ENCODE data around the gene RNU1-4.
A peak's percentile ranks its signal among the peaks of the same experiment; 100 is the strongest.
"Not testable (repeated sequence)": the region's sequence is repeated elsewhere in the genome, so short reads cannot be mapped to it uniquely, and the experiment has no call there.

RNU1-4 gene

DNA sequence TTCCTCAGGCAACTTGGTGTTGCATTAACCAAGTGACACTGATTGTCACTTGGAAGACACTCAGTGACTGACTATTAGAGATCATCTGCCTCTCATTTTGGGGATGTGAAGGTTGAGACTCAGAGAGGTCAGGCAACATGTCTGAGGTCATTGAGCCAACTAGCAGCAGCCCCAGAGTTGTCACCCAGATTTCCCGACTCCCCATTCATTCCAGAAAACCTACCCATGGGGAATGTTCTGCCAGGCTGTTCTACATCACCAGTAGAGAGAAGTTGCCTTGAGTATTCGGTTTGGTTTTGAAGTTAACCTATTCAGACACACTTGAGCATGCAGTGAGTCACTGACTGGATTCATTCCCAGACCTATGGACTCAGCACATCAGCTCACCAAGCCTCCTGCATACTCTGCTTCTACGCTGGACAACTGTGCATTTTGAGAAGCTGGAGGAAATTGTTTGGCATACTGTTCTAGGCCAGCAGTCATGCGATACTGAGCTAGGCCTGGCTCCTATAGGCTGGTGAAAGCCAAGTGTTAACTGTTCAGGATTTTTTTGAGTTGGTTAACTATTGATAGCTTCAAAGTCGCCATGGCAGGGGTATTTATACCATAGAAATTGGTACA, 29.9 kb downstream of the RNU1-4 start:
- DNase-seq (ENCODE audit: low read depth in 2 of 2) = peak; percentile 30 to 46

- not testable (repeated sequence) for DNase-seq (ENCODE audit: low read depth in 2 of 2)
Observed at GRCh38 chr1:16770896-16771446, 30.7 kb downstream of the RNU1-4 start.

- not testable (repeated sequence) for DNase-seq (ENCODE audit: low read depth in 2 of 2)
Observed at GRCh38 chr1:16772275-16773204, 32.2 kb downstream of the RNU1-4 start.

DNA sequence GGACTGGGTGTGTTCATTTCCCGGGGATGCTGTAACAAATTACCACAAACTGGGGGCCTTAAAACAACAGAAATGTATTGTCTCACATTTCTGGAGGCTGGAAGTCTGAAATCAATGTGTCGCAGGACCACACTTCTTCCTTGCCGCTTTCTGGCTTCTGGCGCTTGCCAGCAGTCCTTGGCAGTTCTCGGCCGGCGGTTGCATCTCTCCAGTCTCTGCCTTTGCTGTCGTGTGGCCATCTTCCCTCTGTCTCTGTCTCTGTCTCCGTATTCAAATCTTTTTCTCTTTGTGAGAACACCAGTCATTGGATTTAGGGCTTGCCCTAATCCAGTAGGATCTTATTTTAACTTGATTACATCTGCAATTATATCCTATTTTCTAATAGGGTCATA, 32.9 kb downstream of the RNU1-4 start:
- not testable (repeated sequence) for DNase-seq (ENCODE audit: low read depth in 2 of 2)

DNA sequence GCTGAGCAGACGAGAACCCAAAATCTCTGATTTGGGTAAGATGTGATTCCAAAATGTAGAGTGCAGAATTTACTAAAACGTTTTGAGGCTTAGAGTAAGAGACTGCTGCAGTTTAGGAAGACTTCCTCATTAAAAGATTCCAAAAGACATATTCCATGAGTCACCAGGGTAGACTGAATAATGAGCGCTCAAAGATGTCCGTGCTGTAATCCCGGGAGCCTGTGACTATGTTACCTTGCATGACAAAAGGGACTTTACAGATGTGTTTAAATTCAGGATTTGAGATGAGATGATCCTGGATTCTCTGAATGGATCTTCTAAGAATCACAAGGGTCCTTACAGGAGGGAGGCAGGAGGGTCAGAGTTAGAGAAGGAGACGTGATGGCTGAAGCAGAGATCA, 33.4 kb downstream of the RNU1-4 start:
- not testable (repeated sequence) for DNase-seq (ENCODE audit: low read depth in 2 of 2)

GRCh38 chr1:16774773-16775172, 34.5 kb downstream of the RNU1-4 start:
- not testable (repeated sequence) for DNase-seq (ENCODE audit: low read depth in 2 of 2)

GRCh38 chr1:16775290-16775689, 35.0 kb downstream of the RNU1-4 start:
- not testable (repeated sequence) for DNase-seq (ENCODE audit: low read depth in 2 of 2)

- DNase-seq (ENCODE audit: low read depth in 2 of 2) = not testable (repeated sequence)
Observed at GRCh38 chr1:16776248-16776647, 35.9 kb downstream of the RNU1-4 start.

DNA sequence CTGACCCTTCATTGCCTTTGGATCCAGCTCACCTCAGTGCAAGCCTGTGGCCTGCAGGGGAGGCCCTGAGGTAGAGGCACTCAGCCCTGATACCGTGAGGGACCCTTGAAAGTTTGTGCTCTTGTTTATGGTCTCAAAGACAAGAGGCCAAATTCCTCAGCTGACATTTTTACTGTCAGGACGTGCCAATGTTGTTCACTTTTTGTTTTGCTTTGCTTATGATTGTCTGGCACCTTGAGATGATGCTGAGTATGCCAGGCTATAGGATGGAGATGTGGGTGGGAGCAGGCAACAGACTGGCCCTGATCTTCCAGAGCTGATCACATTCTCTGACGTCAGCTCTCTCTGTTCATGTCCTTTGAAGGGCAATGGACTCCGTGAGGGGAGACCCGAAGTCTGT, 36.5 kb downstream of the RNU1-4 start:
- DNase-seq (ENCODE audit: low read depth in 2 of 2) = not testable (repeated sequence)

GRCh38 chr1:16777821-16778220, 37.5 kb downstream of the RNU1-4 start:
- DNase-seq (ENCODE audit: low read depth in 2 of 2) = not testable (repeated sequence)

DNA sequence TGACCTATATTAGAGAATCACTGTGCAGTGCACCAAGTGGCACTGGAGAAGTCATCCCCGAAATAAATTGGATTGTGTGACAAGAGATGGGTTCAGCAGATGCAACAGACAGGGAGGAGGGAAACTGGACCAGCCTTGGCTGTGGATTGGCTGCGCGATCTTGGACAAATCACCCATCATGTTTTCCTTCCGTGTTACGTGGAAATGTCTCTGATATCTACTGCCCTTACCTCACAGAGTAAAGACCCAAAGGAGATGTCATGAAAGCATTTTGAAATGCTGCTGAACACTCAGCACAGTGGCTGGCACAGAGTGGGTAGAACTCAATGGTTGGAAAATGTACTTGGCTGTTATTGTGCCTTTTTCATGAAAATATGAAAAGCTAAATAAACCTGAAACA, 39.2 kb downstream of the RNU1-4 start:
- DNase-seq (ENCODE audit: low read depth in 2 of 2) = not testable (repeated sequence)

- DNase-seq (ENCODE audit: low read depth in 2 of 2) = not testable (repeated sequence)
Observed at GRCh38 chr1:16781033-16781432, 40.7 kb downstream of the RNU1-4 start.

DNA sequence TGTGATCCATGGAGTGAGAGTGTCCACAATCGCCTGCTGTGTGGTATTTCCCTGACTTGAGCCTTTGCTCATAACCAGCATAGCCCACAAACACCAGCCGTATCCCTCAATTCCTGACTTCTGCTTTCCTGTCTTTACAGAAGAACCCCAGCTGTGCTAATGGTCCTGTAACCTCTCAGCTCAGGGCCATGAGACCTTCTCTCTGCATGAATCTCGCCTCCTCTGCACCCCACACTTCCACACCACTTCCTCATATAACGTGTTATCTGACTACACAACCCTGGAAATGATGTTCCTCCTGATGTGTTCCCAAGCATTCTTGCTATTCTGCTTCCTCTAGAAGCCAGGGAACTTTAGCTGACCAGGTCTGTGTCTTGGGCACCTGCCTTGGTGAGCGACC, 41.3 kb downstream of the RNU1-4 start:
- not testable (repeated sequence) for DNase-seq (ENCODE audit: low read depth in 2 of 2)

GRCh38 chr1:16784955-16785354, 44.6 kb downstream of the RNU1-4 start:
- DNase-seq (ENCODE audit: low read depth in 2 of 2) = not testable (repeated sequence)

- DNase-seq (ENCODE audit: low read depth in 2 of 2) = not testable (repeated sequence)
Observed at GRCh38 chr1:16786362-16786761, 46.0 kb downstream of the RNU1-4 start.

DNA sequence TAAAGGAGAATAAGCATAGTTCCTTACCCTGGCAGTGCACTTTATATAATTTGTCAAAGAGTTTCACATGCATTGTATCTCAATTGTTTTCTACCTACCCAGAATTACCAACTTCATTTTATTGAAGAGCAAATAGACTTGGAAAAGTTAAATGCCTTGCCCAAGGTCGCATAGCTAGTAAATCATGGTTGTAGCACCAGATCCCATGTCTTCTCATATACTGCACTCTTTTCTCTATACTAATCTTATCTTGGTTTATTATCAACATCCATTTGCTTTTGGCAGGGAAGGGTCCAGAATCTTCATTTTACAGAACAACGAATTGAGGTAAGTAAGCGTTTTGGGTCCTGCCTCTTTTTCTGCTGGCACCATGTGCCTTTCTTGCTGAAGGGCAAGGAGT, 46.9 kb downstream of the RNU1-4 start:
- not testable (repeated sequence) for DNase-seq (ENCODE audit: low read depth in 2 of 2)

GRCh38 chr1:16787711-16788110, 47.4 kb downstream of the RNU1-4 start:
- not testable (repeated sequence) for DNase-seq (ENCODE audit: low read depth in 2 of 2)
